NB4 (cell line): ENCODE data around the gene EXD3.

Source experiments
- POLR2A ChIP-seq: IDR thresholded peaks from 2 replicates; pipeline ENCODE4 v1.6.1; 2011; ENCODE audit warnings: mild to moderate bottlenecking; ENCODE audit not compliant: insufficient read length; ENCODE audit errors: extremely low read depth
- TF ChIP-seq, protein P1 (sequence below): IDR thresholded peaks from one replicate; pipeline ENCODE4 v1.5.1; 2012; ENCODE audit warnings: low read depth, low read length

DNA sequence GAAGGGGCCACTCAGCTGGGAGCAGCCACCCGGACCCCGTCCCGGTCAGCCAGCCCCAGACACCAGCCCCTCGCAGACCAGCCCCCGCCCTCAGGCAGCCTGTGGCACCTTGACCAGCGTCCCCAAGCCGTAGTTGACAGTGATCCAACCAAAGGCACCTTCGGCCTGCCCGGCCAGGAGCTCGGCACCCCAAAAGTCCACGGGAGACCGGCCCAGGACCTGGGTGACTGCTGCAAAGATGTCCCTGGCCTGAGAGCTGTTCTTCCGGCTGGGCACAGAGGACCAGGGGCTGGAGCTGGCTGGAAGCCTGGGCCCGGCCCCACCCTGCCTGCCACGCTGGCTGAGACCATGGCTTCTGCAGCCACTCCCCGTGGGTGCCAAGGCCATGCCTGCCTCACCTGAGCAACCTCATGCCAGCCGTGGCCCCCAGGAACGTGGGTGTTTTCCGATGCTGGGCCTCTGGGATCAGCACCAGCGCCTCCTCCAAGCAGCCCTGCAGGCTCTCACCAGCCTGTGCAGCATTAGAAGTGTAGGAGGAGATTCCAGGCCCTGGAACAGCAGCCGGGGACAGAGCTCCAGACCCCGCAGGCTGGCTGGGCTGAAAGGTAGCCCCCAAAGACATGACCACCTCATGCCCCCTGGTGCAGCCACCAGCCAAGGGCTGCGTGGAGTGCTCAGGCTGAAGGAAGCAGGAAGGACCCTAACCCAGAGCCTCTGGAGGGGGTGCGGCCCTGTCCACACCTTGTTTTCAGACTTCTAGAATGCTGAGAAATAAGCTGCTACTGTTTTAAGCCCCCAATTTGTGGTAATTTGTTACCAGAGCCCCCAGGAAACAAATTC lies 14.0 kb upstream of the EXD3 start:
- TF ChIP-seq, protein P1, sequence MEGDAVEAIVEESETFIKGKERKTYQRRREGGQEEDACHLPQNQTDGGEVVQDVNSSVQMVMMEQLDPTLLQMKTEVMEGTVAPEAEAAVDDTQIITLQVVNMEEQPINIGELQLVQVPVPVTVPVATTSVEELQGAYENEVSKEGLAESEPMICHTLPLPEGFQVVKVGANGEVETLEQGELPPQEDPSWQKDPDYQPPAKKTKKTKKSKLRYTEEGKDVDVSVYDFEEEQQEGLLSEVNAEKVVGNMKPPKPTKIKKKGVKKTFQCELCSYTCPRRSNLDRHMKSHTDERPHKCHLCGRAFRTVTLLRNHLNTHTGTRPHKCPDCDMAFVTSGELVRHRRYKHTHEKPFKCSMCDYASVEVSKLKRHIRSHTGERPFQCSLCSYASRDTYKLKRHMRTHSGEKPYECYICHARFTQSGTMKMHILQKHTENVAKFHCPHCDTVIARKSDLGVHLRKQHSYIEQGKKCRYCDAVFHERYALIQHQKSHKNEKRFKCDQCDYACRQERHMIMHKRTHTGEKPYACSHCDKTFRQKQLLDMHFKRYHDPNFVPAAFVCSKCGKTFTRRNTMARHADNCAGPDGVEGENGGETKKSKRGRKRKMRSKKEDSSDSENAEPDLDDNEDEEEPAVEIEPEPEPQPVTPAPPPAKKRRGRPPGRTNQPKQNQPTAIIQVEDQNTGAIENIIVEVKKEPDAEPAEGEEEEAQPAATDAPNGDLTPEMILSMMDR = no peak
- no peak for TF ChIP-seq POLR2A
